RWPE2 (cell line): ENCODE results near the gene MGAT4B.

Source experiments
- ATAC-seq: fragments of 200-7000 bp; cut with Tn5 transposase; 3 replicates; pipeline ENCODE4 v1.9.1; 2021; ENCODE audit warnings: low read depth
- DNase-seq: peaks from one replicate; pipeline ENCODE4 v3.0.0-alpha.2; 2020; ENCODE audit warnings: low spot score
- H3K27ac ChIP-seq: fragments of 450-650 bp; 2 replicates; pipeline ENCODE4 v1.5.1; 2017; ENCODE audit warnings: mild to moderate bottlenecking; ENCODE audit not compliant: poor library complexity, severe bottlenecking
- H3K27me3 ChIP-seq: fragments of 250-450 bp; sonication (Bioruptor Pico); 2 replicates; pipeline ENCODE4 v1.5.1; 2021; ENCODE audit warnings: mild to moderate bottlenecking, moderate library complexity; ENCODE audit not compliant: insufficient read depth, poor library complexity, severe bottlenecking
- H3K36me3 ChIP-seq: fragments of 250-450 bp; sonication (Bioruptor Pico); 2 replicates; pipeline ENCODE4 v1.5.1; 2020; ENCODE audit warnings: low read depth, mild to moderate bottlenecking, moderate library complexity
- H3K4me1 ChIP-seq: fragments of 250-450 bp; sonication (Bioruptor Pico); 2 replicates; pipeline ENCODE4 v1.5.1; 2021; ENCODE audit warnings: mild to moderate bottlenecking, moderate library complexity; ENCODE audit not compliant: insufficient read depth, poor library complexity, severe bottlenecking
- H3K4me3 ChIP-seq: fragments of 250-450 bp; sonication (Bioruptor Pico); 2 replicates; pipeline ENCODE4 v1.5.1; 2021; ENCODE audit warnings: mild to moderate bottlenecking, moderate library complexity; ENCODE audit not compliant: severe bottlenecking
- H3K9me3 ChIP-seq: fragments of 250-450 bp; sonication (Bioruptor Pico); 2 replicates; pipeline ENCODE4 v1.5.1; 2021; ENCODE audit warnings: mild to moderate bottlenecking, moderate library complexity; ENCODE audit not compliant: severe bottlenecking
- CTCF ChIP-seq: fragments of 450-650 bp; IDR thresholded peaks from one replicate; pipeline ENCODE4 v1.5.1; 2017; ENCODE audit warnings: mild to moderate bottlenecking, moderate library complexity; ENCODE audit not compliant: poor library complexity, severe bottlenecking

The MGAT4B gene

DNA sequence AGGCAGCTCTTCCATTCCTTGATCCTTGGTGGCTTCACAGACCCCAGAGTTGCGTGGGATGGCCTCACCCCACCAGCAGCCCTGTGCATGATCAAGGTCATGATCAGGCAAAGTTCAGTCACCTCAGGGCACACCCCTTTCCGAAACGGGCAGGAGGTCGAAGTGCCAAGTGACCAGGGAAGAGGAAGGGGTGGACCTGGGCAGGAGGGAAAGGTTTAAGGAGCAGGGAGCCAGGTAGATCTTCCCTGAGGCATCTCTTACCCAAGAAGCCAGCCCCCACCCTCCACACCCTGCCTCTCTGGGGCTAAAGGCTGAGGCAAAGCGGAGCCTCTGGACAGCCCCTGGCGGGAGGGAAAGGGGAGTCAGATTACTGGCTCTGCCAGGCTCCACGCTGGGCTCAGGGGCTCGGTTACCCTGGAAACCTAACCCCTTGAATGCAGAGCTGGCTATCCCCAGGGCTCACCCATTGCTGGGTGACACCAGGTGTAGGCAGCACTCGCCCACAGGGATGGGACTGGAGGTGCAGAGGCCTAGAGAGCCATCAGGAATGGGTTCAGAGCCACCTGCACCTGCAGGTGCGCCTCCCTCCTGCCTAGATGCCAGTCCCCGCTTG, 3.6 kb downstream of the MGAT4B start:
- DNase-seq (no peak), ATAC-seq (no peak)
- Histone ChIP-seq H3K36me3 (peaks cover 34% of the 10 kb centered on the region), H3K27ac (peak overlapping the region; percentile 83), H3K4me3 (no peak overlapping the region), H3K27me3 (no peaks in the 10 kb centered on the region), H3K4me1 (peaks cover 13% of the 10 kb centered on the region), H3K9me3 (no peaks in the 10 kb centered on the region)
- TF ChIP-seq CTCF, result no peak

- DNase-seq (peak; percentile 70), ATAC-seq (no peak)
- peak; percentile 23 for TF ChIP-seq CTCF
- H3K27me3 ChIP-seq, result no peaks in the 10 kb centered on the region
- peaks cover 38% of the 10 kb centered on the region for H3K36me3 ChIP-seq
- H3K4me1 ChIP-seq, result peaks cover 13% of the 10 kb centered on the region
- no peak overlapping the region for H3K4me3 ChIP-seq
- no peaks in the 10 kb centered on the region for H3K9me3 ChIP-seq
- no peak overlapping the region for H3K27ac ChIP-seq
Measured at GRCh38 chr5:179802207-179802883, 4.3 kb downstream of the MGAT4B start.

DNA sequence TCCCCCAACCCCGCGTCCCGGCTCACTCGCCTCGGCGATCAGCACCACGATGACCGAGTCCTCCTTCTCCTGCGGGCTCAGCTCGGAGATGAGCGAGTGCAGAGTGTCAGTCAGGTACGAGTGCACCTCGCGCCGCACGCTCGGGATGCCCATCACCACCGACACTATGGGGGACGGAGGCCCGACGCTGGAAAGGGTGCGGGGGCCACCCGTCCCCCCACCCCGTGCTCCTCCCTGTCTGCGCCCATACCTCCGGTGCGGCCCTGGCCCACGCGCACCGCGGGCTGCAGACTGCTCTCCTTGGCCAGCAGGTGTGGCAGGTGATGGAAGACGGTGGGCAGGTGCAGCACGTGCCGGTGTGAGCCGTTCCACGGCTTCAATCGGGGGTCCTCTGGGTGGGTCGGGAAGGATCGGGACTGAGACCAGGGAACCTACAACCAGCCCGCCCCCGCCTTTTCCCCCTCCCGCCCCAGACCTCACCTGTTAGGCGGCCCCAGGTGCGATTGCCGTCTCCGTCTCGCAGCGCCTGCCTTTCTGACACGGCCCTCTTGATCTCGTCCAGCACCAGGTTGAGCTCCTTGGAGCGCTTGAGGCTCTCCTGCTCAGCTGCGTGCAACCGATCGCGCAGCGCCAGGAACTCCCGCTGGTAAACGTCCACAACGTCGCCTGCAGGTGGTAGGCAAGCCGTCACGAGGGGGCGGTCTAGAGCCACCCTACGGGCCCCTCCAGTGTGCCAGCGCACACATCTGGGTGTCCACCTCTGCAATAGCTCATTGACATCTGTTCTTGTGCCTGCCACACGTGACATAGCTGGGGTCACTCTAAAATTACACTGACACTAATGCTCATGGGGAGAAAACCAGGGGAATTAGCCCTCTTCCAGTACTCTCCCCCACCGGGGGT, 5.1 kb downstream of the MGAT4B start:
- H3K4me3 ChIP-seq, result no peak overlapping the region
- TF ChIP-seq CTCF, result peak; percentile 54
- H3K4me1 ChIP-seq, result peaks cover 13% of the 10 kb centered on the region
- no peak for ATAC-seq
- no peak overlapping the region for H3K27ac ChIP-seq
- no peaks in the 10 kb centered on the region for H3K9me3 ChIP-seq
- H3K27me3 ChIP-seq, result no peaks in the 10 kb centered on the region
- H3K36me3 ChIP-seq, result peaks cover 46% of the 10 kb centered on the region
- peak; percentile 72 for DNase-seq

DNA sequence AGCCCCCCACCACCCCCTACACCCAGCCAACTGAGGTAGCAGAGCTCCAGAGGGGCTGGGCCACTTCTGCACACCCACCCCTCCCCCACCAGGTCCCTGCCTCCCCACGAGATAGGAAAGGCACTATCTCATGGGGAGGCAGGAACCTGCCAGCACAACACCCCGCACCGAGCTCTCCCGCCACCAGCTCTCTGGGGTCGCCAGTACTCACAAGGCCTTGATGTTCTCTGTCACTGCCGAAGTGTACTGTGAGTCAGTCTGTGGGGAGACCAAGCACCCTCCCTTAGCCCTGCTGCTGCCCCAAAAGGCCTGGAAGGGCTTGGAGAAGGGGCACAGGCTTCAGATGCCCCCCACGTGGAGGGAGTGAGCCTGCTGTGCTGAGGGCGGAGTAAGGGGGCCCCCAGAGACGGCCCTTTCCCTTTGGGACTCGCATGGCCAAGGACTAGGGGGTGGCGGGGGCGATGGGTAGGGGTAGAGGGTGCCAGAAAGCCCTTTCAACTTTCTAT, 5.9 kb downstream of the MGAT4B start:
- no peak overlapping the region for H3K27ac ChIP-seq
- H3K4me3 ChIP-seq, result no peak overlapping the region
- DNase-seq (no peak), ATAC-seq (no peak)
- peaks cover 13% of the 10 kb centered on the region for H3K4me1 ChIP-seq
- no peak for TF ChIP-seq CTCF
- no peaks in the 10 kb centered on the region for H3K9me3 ChIP-seq
- peaks cover 46% of the 10 kb centered on the region for H3K36me3 ChIP-seq
- no peaks in the 10 kb centered on the region for H3K27me3 ChIP-seq
